HepG2 (cell line): ENCODE data around the gene TPRN. TPM values are rescaled to one million over a fixed set of nuclear protein-coding genes. Genes with fewer than 3 reads are reported as not detected.

Experiments
- CHD4 ChIP-seq: fragments of 200-600 bp; sonication (generic); IDR thresholded peaks from 2 replicates; pipeline ENCODE4 v1.7.0; 2017; ENCODE audit warnings: mild to moderate bottlenecking, low read length, borderline replicate concordance
- RFX3 ChIP-seq: IDR thresholded peaks from 2 replicates; pipeline ENCODE4 v1.6.1; 2016; ENCODE audit warnings: missing biosample characterization, missing genetic modification reagents
- polyA plus RNA-seq, 8 experiments: library from polyadenylated mRNA; depleted of rRNA in 3 of 8; stranded (reverse) in 7 of 8; unstranded in 1 of 8; fragments of >200 nt; fragmentation: Illumina TruSeq in 4 of 8; extraction: Trizol in 4 of 8; gene quantifications; 2 replicates each; pipeline versions ENCODE4 v1.2.1 to v1.2.3, GENCODE V29; 2011 to 2016; ENCODE audit warnings: low read depth in 4 of 8, missing spikeins in 1 of 8, mixed read lengths in 1 of 8; ENCODE audit not compliant: insufficient read depth in 1 of 8
- total RNA-seq, 5 experiments: library from RNA; depleted of rRNA; stranded (reverse); fragments of >200 nt; fragmentation: Illumina TruSeq; extraction: Trizol; gene quantifications; 2 replicates each; pipeline ENCODE4 v1.2.3, GENCODE V29; 2016; ENCODE audit warnings: low read depth in 1 of 5
- TF ChIP-seq, protein P1 (sequence below): sonication (generic); formaldehyde crosslinking; IDR thresholded peaks from 2 replicates; pipeline ENCODE4 v1.4.0; 2020; ENCODE audit warnings: missing genetic modification reagents
- TF ChIP-seq, protein P2 (sequence below): sonication (generic); formaldehyde crosslinking; IDR thresholded peaks from 2 replicates; pipeline ENCODE4 v1.4.0; 2020; ENCODE audit warnings: missing genetic modification reagents
- TF ChIP-seq, protein P3 (sequence below): sonication (generic); formaldehyde crosslinking; IDR thresholded peaks from 2 replicates; pipeline ENCODE4 v1.5.0; 2020; ENCODE audit warnings: mild to moderate bottlenecking, missing genetic modification reagents, moderate library complexity
- TF ChIP-seq, protein P4 (sequence below), 2 experiments: fragments of 450-650 bp in 1 of 2; sonication (generic) in 1 of 2; formaldehyde crosslinking in 1 of 2; IDR thresholded peaks; 2 replicates each; pipeline versions ENCODE4 v1.6.1 to v1.8.0; 2016 to 2022; ENCODE audit warnings: antibody characterized with exemption in 1 of 2, mild to moderate bottlenecking in 1 of 2, missing genetic modification reagents in 1 of 2
- TF ChIP-seq, protein P5 (sequence below): sonication (generic); formaldehyde crosslinking; IDR thresholded peaks from 2 replicates; pipeline ENCODE4 v1.4.0; 2020; ENCODE audit warnings: missing genetic modification reagents

TPRN gene
- total and polyA plus RNA-seq, 2 of the 13 experiments (the other 11 are each of a cell fraction or from before 2014, with no cell fraction given) = 10.1 to 19.2 TPM

DNA sequence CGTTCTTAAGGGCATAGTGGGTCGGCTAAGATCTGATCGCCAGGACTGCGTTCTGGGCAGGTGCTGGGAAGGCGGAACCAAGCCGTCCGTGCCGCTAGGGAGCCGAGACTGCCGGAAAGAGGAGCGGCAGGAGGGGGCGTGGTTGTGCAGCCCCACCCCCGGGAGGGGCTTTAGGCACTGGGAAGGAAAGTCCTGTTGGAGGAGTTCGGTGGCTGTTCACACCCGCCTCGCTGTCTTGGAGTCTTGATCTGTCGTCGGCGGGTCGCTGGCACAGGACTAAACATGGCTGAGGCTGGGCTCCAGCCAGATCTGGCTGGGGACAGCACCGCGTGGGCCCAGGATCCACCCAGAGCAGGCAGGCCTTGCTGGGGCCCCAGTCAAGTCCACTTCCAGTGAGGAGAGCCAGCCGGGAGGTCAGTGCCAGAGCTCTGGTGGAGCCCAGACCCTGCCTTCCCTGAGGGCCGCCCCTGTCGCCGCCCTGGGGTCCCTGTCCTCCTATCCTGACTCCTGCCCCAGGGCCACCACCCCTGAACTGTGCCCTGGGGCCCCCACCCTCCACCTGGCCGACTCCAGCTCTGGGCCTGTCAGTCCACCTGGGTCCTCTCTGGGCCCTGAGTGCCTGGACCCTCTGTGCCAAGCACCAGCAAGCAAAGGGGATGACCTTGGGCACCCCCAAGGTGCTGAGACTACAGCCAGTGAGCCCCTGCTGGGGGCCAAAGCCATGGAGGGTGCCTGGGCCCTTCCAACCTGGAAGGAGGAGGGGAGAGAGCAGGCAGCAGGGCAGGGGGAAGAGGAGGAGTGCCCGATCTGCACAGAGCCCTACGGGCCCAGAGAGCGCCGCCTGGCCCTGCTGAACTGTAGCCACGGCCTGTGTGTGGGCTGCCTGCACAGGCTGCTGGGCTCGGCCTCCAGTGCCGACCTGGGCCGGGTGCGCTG lies 17.0 kb upstream of the TPRN start (continued):
- TF ChIP-seq, protein P1, sequence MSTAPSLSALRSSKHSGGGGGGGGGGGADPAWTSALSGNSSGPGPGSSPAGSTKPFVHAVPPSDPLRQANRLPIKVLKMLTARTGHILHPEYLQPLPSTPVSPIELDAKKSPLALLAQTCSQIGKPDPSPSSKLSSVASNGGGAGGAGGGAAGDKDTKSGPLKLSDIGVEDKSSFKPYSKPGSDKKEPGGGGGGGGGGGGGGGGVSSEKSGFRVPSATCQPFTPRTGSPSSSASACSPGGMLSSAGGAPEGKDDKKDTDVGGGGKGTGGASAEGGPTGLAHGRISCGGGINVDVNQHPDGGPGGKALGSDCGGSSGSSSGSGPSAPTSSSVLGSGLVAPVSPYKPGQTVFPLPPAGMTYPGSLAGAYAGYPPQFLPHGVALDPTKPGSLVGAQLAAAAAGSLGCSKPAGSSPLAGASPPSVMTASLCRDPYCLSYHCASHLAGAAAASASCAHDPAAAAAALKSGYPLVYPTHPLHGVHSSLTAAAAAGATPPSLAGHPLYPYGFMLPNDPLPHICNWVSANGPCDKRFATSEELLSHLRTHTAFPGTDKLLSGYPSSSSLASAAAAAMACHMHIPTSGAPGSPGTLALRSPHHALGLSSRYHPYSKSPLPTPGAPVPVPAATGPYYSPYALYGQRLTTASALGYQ (CRISPR knock-in tag) = peak; percentile 40; the same call in 1 of the 2 replicates
- no peak for TF ChIP-seq CHD4
- no peak for TF ChIP-seq RFX3 (CRISPR knock-in tag)
- TF ChIP-seq, protein P2, sequence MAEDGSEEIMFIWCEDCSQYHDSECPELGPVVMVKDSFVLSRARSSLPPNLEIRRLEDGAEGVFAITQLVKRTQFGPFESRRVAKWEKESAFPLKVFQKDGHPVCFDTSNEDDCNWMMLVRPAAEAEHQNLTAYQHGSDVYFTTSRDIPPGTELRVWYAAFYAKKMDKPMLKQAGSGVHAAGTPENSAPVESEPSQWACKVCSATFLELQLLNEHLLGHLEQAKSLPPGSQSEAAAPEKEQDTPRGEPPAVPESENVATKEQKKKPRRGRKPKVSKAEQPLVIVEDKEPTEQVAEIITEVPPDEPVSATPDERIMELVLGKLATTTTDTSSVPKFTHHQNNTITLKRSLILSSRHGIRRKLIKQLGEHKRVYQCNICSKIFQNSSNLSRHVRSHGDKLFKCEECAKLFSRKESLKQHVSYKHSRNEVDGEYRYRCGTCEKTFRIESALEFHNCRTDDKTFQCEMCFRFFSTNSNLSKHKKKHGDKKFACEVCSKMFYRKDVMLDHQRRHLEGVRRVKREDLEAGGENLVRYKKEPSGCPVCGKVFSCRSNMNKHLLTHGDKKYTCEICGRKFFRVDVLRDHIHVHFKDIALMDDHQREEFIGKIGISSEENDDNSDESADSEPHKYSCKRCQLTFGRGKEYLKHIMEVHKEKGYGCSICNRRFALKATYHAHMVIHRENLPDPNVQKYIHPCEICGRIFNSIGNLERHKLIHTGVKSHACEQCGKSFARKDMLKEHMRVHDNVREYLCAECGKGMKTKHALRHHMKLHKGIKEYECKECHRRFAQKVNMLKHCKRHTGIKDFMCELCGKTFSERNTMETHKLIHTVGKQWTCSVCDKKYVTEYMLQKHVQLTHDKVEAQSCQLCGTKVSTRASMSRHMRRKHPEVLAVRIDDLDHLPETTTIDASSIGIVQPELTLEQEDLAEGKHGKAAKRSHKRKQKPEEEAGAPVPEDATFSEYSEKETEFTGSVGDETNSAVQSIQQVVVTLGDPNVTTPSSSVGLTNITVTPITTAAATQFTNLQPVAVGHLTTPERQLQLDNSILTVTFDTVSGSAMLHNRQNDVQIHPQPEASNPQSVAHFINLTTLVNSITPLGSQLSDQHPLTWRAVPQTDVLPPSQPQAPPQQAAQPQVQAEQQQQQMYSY = peak; percentile 89
- TF ChIP-seq, protein P3, sequence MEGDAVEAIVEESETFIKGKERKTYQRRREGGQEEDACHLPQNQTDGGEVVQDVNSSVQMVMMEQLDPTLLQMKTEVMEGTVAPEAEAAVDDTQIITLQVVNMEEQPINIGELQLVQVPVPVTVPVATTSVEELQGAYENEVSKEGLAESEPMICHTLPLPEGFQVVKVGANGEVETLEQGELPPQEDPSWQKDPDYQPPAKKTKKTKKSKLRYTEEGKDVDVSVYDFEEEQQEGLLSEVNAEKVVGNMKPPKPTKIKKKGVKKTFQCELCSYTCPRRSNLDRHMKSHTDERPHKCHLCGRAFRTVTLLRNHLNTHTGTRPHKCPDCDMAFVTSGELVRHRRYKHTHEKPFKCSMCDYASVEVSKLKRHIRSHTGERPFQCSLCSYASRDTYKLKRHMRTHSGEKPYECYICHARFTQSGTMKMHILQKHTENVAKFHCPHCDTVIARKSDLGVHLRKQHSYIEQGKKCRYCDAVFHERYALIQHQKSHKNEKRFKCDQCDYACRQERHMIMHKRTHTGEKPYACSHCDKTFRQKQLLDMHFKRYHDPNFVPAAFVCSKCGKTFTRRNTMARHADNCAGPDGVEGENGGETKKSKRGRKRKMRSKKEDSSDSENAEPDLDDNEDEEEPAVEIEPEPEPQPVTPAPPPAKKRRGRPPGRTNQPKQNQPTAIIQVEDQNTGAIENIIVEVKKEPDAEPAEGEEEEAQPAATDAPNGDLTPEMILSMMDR = peak; percentile 50
- TF ChIP-seq, protein P4, sequence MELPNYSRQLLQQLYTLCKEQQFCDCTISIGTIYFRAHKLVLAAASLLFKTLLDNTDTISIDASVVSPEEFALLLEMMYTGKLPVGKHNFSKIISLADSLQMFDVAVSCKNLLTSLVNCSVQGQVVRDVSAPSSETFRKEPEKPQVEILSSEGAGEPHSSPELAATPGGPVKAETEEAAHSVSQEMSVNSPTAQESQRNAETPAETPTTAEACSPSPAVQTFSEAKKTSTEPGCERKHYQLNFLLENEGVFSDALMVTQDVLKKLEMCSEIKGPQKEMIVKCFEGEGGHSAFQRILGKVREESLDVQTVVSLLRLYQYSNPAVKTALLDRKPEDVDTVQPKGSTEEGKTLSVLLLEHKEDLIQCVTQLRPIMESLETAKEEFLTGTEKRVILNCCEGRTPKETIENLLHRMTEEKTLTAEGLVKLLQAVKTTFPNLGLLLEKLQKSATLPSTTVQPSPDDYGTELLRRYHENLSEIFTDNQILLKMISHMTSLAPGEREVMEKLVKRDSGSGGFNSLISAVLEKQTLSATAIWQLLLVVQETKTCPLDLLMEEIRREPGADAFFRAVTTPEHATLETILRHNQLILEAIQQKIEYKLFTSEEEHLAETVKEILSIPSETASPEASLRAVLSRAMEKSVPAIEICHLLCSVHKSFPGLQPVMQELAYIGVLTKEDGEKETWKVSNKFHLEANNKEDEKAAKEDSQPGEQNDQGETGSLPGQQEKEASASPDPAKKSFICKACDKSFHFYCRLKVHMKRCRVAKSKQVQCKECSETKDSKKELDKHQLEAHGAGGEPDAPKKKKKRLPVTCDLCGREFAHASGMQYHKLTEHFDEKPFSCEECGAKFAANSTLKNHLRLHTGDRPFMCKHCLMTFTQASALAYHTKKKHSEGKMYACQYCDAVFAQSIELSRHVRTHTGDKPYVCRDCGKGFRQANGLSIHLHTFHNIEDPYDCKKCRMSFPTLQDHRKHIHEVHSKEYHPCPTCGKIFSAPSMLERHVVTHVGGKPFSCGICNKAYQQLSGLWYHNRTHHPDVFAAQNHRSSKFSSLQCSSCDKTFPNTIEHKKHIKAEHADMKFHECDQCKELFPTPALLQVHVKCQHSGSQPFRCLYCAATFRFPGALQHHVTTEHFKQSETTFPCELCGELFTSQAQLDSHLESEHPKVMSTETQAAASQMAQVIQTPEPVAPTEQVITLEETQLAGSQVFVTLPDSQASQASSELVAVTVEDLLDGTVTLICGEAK (IDR thresholded peaks at IDR 0.05) = no peak
- TF ChIP-seq, protein P4 (CRISPR knock-in tag; IDR thresholded peaks at IDR 0.05) = 0 out of 2 replicates have a peak, but pooled peaks have one; percentile 12
- TF ChIP-seq, protein P5, sequence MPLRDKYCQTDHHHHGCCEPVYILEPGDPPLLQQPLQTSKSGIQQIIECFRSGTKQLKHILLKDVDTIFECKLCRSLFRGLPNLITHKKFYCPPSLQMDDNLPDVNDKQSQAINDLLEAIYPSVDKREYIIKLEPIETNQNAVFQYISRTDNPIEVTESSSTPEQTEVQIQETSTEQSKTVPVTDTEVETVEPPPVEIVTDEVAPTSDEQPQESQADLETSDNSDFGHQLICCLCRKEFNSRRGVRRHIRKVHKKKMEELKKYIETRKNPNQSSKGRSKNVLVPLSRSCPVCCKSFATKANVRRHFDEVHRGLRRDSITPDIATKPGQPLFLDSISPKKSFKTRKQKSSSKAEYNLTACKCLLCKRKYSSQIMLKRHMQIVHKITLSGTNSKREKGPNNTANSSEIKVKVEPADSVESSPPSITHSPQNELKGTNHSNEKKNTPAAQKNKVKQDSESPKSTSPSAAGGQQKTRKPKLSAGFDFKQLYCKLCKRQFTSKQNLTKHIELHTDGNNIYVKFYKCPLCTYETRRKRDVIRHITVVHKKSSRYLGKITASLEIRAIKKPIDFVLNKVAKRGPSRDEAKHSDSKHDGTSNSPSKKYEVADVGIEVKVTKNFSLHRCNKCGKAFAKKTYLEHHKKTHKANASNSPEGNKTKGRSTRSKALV (CRISPR knock-in tag) = peak; percentile 72
